Astrocyte (in vitro differentiated cells and primary cell): ENCODE measurements around the gene RAB40C.
A peak's percentile ranks its signal among the peaks of the same experiment; 100 is the strongest.

Experiments used
- CTCF ChIP-seq: IDR thresholded peaks from 2 replicates; pipeline ENCODE4 v1.5.1; 2011; ENCODE audit warnings: low read depth, mild to moderate bottlenecking, inconsistent platforms, low read length, moderate library complexity; ENCODE audit not compliant: insufficient read depth
- EZH2 ChIP-seq: IDR thresholded peaks from 2 replicates; pipeline ENCODE4 v1.6.1; 2012; ENCODE audit warnings: mild to moderate bottlenecking, low read length, inconsistent platforms; ENCODE audit not compliant: insufficient read depth

GRCh38 chr16:660459-661183 is 70.8 kb downstream of the RAB40C start:
- TF ChIP-seq CTCF (peak; percentile 2), EZH2 (no peak)
